GM13976 (cell line): ENCODE results near the gene PTPN21.

Experiments
- DNase-seq: peaks from one replicate; pipeline ENCODE4 v3.0.0; 2012; ENCODE audit warnings: low spot score
- in situ Hi-C: fragments of 300-500 bp; cut with MboI; formaldehyde crosslinking; loops from one replicate; pipeline ENCODE4 v1.12.0; 2022; ENCODE audit warnings: low sequenced_read_pairs, mixed read lengths, inconsistent platforms; ENCODE audit not compliant: unreplicated experiment
- TF ChIP-seq, protein P1 (sequence below): IDR thresholded peaks from 2 replicates; pipeline ENCODE4 v1.5.1; 2012; ENCODE audit warnings: borderline replicate concordance, mild to moderate bottlenecking; ENCODE audit not compliant: insufficient read depth; ENCODE audit errors: extremely low read depth, missing control alignments, control extremely low read depth

Gene PTPN21

DNA sequence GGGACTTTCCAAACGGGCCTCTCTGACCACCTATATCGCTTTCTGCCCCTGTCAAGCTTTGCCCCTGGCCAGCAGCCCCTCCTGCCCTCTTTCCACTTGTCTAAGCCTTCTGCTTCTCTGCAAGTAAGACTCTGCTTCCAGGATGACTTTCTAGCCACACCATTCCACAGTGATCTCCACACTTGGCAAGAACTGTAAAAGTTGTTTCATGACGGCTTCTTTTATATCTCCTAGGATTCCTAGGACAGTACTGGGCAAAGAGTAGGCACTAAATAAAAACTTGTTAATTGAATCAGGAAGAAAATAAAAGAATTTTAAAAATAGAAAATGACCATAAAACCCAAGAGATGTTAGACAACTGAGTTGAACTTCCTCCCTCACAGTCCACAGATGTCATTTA, 1.8 kb upstream of the PTPN21 start:
- in situ Hi-C loops, result no loop called here
- no peak for DNase-seq

GRCh38 chr14:88553886-88554456, 836 bp downstream of the PTPN21 start:
- no peak for DNase-seq
- TF ChIP-seq, protein P1, sequence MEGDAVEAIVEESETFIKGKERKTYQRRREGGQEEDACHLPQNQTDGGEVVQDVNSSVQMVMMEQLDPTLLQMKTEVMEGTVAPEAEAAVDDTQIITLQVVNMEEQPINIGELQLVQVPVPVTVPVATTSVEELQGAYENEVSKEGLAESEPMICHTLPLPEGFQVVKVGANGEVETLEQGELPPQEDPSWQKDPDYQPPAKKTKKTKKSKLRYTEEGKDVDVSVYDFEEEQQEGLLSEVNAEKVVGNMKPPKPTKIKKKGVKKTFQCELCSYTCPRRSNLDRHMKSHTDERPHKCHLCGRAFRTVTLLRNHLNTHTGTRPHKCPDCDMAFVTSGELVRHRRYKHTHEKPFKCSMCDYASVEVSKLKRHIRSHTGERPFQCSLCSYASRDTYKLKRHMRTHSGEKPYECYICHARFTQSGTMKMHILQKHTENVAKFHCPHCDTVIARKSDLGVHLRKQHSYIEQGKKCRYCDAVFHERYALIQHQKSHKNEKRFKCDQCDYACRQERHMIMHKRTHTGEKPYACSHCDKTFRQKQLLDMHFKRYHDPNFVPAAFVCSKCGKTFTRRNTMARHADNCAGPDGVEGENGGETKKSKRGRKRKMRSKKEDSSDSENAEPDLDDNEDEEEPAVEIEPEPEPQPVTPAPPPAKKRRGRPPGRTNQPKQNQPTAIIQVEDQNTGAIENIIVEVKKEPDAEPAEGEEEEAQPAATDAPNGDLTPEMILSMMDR, result no peak
- in situ Hi-C loops, result no loop called here

More for the DNA sequence above, 1.8 kb upstream of the PTPN21 start:
- TF ChIP-seq, protein P1, result no peak

DNA sequence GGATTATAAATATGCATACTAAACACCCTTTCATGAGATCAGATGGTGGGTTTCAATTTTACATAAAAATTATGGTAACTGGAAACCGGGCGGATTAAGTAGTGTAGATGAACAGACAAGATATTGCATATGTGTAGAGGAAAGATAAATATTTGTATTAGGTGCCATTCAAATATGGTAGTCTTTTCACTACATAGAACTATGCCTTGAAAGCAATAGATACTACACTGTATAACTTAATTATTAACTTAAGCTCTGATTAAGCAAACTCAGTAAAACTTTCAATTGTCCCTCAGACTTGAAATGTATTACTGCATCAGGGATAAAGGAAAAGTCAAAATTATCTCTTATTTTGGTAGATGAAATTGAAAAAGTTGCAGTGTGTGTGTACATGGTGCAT, 1.9 kb downstream of the PTPN21 start:
- DNase-seq, result no peak
- in situ Hi-C loops, result no loop called here
- TF ChIP-seq, protein P1, result no peak

DNA sequence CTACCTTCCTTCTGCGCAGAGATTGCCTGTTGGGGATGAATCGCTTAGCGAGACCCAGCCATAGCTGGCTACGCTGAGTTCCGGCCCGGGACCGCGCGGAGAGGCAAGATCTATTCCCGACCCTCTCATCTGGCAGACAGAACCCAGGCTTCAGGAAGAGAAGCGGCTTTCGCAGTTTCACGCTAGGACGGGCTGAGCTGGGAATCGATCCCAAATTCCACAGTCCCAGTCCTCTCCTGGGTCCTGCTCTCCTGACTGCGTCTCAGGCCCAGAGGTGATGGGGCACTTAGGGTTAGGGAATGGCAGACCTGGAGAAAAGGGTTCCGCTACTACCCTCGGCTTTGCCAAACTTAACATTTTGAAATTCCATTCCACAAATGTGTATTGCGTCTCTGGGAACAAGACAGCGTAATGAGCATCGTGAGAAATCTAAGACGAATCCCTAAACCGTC, 2.8 kb downstream of the PTPN21 start:
- DNase-seq, result no peak
- in situ Hi-C loops, result no loop called here
- TF ChIP-seq, protein P1, result no peak

GRCh38 chr14:88551094-88551870, 3.5 kb downstream of the PTPN21 start:
- DNase-seq, result peak; percentile 59
- in situ Hi-C loops, result no loop called here
- TF ChIP-seq, protein P1, result no peak

- TF ChIP-seq, protein P1, result no peak
- no peak for DNase-seq
- in situ Hi-C loops, result no loop called here
These were observed 4.7 kb downstream of the PTPN21 start for GRCh38 chr14:88550078-88550477.
